GM23338 (cell line): ENCODE results near the gene UMODL1. TPM values are rescaled to one million over a fixed set of nuclear protein-coding genes. Genes with fewer than 3 reads are reported as not detected.

ENCODE experiments used
- ATAC-seq: fragments of 200-7000 bp; cut with Tn5 transposase; 3 replicates; pipeline ENCODE4 v1.9.1; 2020
- DNase-seq: peaks from one replicate; pipeline ENCODE4 v3.0.0-alpha.2; 2015; ENCODE audit warnings: low spot score
- H2AFZ ChIP-seq: fragments of 200-600 bp; sonication (generic); 2 replicates; pipeline ENCODE4 v1.8.0; 2016; ENCODE audit warnings: antibody characterized with exemption, mild to moderate bottlenecking, moderate library complexity
- H3F3A ChIP-seq: fragments of 200-600 bp; sonication (generic); replicated peaks from 2 replicates; pipeline ENCODE4 v1.8.0; 2017; ENCODE audit warnings: antibody characterized with exemption, mixed run types, low read depth
- H3K27ac ChIP-seq: fragments of 200-600 bp; sonication (generic); 2 replicates; pipeline ENCODE4 v1.6.1; 2016; ENCODE audit warnings: low read depth
- H3K27me3 ChIP-seq: fragments of 200-600 bp; sonication (generic); 2 replicates; pipeline ENCODE4 v1.8.0; 2016; ENCODE audit warnings: mild to moderate bottlenecking, mixed run types, moderate library complexity; ENCODE audit not compliant: insufficient read depth
- H3K36me3 ChIP-seq: fragments of 200-600 bp; sonication (generic); 2 replicates; pipeline ENCODE4 v1.8.0; 2016; ENCODE audit warnings: mild to moderate bottlenecking; ENCODE audit not compliant: insufficient read depth
- H3K4me1 ChIP-seq: fragments of 200-600 bp; sonication (generic); 2 replicates; pipeline ENCODE4 v1.8.0; 2016; ENCODE audit warnings: mild to moderate bottlenecking, moderate library complexity; ENCODE audit not compliant: insufficient read depth
- H3K4me2 ChIP-seq: fragments of 200-600 bp; sonication (generic); 2 replicates; pipeline ENCODE4 v1.7.1; 2017; ENCODE audit warnings: mixed run types
- H3K4me3 ChIP-seq: fragments of 200-600 bp; sonication (generic); 2 replicates; pipeline ENCODE4 v1.6.1; 2016; ENCODE audit warnings: mixed run types
- H3K79me2 ChIP-seq: fragments of 200-600 bp; sonication (generic); replicated peaks from 2 replicates; pipeline ENCODE4 v1.8.0; 2017; ENCODE audit warnings: mild to moderate bottlenecking; ENCODE audit not compliant: insufficient read depth
- H3K9me2 ChIP-seq: fragments of 200-600 bp; sonication (generic); 2 replicates; pipeline ENCODE4 v1.8.0; 2017; ENCODE audit not compliant: insufficient read depth
- H4K20me1 ChIP-seq: fragments of 200-600 bp; sonication (generic); replicated peaks from 2 replicates; pipeline ENCODE4 v1.8.0; 2017; ENCODE audit warnings: mild to moderate bottlenecking; ENCODE audit not compliant: insufficient read depth
- H3K27ac Mint-ChIP-seq: 2 replicates; pipeline ENCODE4 v1.8.0; 2020; ENCODE audit warnings: inconsistent platforms, mild to moderate bottlenecking, moderate library complexity, mixed read lengths
- H3K27me3 Mint-ChIP-seq: 3 replicates; pipeline ENCODE4 v1.8.0; 2022; ENCODE audit warnings: low read depth, mild to moderate bottlenecking, moderate library complexity, mixed read lengths, inconsistent platforms; ENCODE audit not compliant: insufficient read depth, poor library complexity
- H3K36me3 Mint-ChIP-seq: 3 replicates; pipeline ENCODE4 v1.8.0; 2021; ENCODE audit warnings: low read depth, mild to moderate bottlenecking, inconsistent platforms, moderate library complexity, mixed read lengths
- H3K4me1 Mint-ChIP-seq: 3 replicates; pipeline ENCODE4 v1.8.0; 2020; ENCODE audit warnings: mild to moderate bottlenecking, inconsistent platforms, mixed read lengths
- H3K4me3 Mint-ChIP-seq: 3 replicates; pipeline ENCODE4 v1.8.0; 2021; ENCODE audit warnings: moderate library complexity, mild to moderate bottlenecking, inconsistent platforms, mixed read lengths
- H3K9me3 Mint-ChIP-seq: 3 replicates; pipeline ENCODE4 v1.8.0; 2020; ENCODE audit warnings: moderate library complexity, mild to moderate bottlenecking, inconsistent platforms, mixed read lengths
- STAT1 ChIP-seq: IDR thresholded peaks from one replicate; pipeline ENCODE4 v1.6.1; 2016; ENCODE audit warnings: antibody characterized with exemption; ENCODE audit not compliant: unreplicated experiment
- ZNF114 ChIP-seq: fragments of 250-450 bp; sonication (Bioruptor Pico); IDR thresholded peaks from 2 replicates; pipeline ENCODE4 v1.5.0; 2020; ENCODE audit warnings: mild to moderate bottlenecking, moderate library complexity
- ZNF331 ChIP-seq: fragments of 250-450 bp; sonication (Bioruptor Pico); IDR thresholded peaks from 2 replicates; pipeline ENCODE4 v1.5.0; 2020; ENCODE audit warnings: low read depth, mild to moderate bottlenecking, moderate library complexity
- polyA plus RNA-seq: library from polyadenylated mRNA; unstranded; fragments of >200 nt; fragmentation: Nextera tagmentation; extraction: Ambion mirVana; gene quantifications from 2 replicates; pipeline ENCODE4 v1.2.1, GENCODE V29; 2016
- total RNA-seq: library from RNA; depleted of rRNA; stranded (reverse); fragments of >200 nt; shearing (Covaris generic); gene quantifications from 2 replicates; pipeline ENCODE4 v1.2.3, GENCODE V29; 2014
- TF ChIP-seq, protein P1 (sequence below), 2 experiments: fragments of 200-600 bp in 1 of 2; sonication (generic) in 1 of 2; conservative IDR thresholded peaks; 2 replicates each; pipeline versions ENCODE4 v1.5.1 to v1.6.1; 2016 to 2017; ENCODE audit warnings: antibody characterized with exemption in 2 of 2, low read depth in 2 of 2, mild to moderate bottlenecking in 2 of 2, moderate library complexity in 1 of 2
- TF ChIP-seq, protein P2 (sequence below): IDR thresholded peaks from 2 replicates; pipeline ENCODE4 v1.6.1; 2016; ENCODE audit warnings: antibody characterized with exemption
- TF ChIP-seq, protein P3 (sequence below): IDR thresholded peaks from one replicate; pipeline ENCODE4 v1.6.1; 2018; ENCODE audit warnings: antibody characterized with exemption; ENCODE audit not compliant: unreplicated experiment

The UMODL1 gene
- total and polyA plus RNA-seq, 2 experiments from 2014 or later: not detected

DNA sequence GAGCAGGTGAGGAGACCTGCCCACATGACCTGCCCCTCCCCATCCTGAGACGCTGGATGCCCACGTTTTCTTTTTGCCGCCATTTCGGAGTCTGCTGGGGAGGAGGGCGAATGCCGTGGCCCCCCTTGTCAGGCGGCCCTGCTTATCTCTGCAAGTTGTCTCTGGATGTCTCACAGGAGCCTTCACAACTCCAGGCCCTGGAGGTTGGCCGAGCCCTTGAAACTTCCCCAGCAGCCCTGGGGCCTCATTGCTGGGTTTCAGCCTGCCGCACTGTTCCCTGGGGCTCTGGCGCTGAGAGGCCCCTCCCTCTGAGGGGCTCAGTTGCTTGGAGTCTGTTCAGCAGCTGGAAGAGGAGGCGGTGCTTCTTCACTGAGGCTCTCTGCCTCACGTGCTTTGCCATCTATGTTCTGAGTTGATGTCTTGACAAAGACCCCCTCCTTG, 31.2 kb upstream of the UMODL1 start (continued):
- TF ChIP-seq ZNF331 (CRISPR knock-in tag) (no peak), ZNF114 (CRISPR knock-in tag) (no peak)
- TF ChIP-seq, protein P1, sequence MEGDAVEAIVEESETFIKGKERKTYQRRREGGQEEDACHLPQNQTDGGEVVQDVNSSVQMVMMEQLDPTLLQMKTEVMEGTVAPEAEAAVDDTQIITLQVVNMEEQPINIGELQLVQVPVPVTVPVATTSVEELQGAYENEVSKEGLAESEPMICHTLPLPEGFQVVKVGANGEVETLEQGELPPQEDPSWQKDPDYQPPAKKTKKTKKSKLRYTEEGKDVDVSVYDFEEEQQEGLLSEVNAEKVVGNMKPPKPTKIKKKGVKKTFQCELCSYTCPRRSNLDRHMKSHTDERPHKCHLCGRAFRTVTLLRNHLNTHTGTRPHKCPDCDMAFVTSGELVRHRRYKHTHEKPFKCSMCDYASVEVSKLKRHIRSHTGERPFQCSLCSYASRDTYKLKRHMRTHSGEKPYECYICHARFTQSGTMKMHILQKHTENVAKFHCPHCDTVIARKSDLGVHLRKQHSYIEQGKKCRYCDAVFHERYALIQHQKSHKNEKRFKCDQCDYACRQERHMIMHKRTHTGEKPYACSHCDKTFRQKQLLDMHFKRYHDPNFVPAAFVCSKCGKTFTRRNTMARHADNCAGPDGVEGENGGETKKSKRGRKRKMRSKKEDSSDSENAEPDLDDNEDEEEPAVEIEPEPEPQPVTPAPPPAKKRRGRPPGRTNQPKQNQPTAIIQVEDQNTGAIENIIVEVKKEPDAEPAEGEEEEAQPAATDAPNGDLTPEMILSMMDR (conservative IDR thresholded peaks at IDR 0.05; ENCODE audit: low read depth in 2 of 2): no peak

DNA sequence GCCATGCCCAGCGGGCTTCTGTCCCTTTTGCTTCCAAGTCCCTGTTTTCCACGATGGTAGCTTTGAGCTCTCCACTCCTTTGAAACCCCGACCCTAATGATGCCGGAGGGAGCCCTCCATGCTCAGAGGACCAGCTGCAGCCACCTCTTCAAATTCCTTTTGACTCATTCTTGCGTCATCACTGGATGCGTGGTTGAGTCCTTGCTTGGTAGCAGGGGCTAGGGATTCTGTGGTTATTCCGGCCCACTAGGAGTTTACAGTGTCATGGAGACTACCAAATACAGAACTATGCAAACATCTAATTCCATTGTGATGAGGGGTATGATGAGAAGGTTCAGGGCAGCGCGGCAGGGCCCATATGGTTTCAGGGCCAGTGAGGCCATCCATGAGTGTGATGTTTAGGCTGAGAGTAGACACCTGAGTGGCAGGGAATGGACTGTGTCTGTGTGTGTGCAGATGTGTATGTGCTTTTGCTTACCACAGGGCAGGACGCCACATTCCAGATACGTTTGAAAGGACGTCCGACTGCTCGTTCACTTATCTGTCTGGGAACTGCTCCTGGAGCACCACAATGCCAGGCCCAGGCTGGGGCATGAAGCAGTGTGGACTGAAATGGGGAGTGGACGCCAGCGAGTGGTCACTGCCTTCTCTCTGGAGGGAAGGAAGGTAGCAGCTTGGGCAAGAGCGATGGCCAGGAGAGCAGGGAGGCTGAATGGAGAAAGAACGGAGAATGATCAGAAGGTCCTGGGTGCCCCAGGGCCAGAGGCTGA, 30.5 kb upstream of the UMODL1 start:
- H3K4me3 ChIP-seq: no peak overlapping the region
- TF ChIP-seq STAT1: no peak
- TF ChIP-seq, protein P2, sequence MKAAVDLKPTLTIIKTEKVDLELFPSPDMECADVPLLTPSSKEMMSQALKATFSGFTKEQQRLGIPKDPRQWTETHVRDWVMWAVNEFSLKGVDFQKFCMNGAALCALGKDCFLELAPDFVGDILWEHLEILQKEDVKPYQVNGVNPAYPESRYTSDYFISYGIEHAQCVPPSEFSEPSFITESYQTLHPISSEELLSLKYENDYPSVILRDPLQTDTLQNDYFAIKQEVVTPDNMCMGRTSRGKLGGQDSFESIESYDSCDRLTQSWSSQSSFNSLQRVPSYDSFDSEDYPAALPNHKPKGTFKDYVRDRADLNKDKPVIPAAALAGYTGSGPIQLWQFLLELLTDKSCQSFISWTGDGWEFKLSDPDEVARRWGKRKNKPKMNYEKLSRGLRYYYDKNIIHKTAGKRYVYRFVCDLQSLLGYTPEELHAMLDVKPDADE: no peak
- TF ChIP-seq ZNF331 (CRISPR knock-in tag): no peak
- TF ChIP-seq, protein P3, sequence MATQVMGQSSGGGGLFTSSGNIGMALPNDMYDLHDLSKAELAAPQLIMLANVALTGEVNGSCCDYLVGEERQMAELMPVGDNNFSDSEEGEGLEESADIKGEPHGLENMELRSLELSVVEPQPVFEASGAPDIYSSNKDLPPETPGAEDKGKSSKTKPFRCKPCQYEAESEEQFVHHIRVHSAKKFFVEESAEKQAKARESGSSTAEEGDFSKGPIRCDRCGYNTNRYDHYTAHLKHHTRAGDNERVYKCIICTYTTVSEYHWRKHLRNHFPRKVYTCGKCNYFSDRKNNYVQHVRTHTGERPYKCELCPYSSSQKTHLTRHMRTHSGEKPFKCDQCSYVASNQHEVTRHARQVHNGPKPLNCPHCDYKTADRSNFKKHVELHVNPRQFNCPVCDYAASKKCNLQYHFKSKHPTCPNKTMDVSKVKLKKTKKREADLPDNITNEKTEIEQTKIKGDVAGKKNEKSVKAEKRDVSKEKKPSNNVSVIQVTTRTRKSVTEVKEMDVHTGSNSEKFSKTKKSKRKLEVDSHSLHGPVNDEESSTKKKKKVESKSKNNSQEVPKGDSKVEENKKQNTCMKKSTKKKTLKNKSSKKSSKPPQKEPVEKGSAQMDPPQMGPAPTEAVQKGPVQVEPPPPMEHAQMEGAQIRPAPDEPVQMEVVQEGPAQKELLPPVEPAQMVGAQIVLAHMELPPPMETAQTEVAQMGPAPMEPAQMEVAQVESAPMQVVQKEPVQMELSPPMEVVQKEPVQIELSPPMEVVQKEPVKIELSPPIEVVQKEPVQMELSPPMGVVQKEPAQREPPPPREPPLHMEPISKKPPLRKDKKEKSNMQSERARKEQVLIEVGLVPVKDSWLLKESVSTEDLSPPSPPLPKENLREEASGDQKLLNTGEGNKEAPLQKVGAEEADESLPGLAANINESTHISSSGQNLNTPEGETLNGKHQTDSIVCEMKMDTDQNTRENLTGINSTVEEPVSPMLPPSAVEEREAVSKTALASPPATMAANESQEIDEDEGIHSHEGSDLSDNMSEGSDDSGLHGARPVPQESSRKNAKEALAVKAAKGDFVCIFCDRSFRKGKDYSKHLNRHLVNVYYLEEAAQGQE: no peak
- no peak for TF ChIP-seq ZNF114 (CRISPR knock-in tag)
- H3K36me3 Mint-ChIP-seq: no peaks in the 10 kb centered on the region
- H3K4me1 ChIP-seq: no peaks in the 10 kb centered on the region
- no peaks in the 10 kb centered on the region for H3K79me2 ChIP-seq
- no peak overlapping the region for H3K27ac ChIP-seq
- no peaks in the 10 kb centered on the region for H4K20me1 ChIP-seq
- H3K9me2 ChIP-seq: no peaks in the 10 kb centered on the region
- H3K27ac Mint-ChIP-seq: no peak overlapping the region
- ATAC-seq (no peak), DNase-seq (no peak)
- no peak overlapping the region for H2AFZ ChIP-seq
- H3K36me3 ChIP-seq: no peaks in the 10 kb centered on the region
- peaks cover 3% of the 10 kb centered on the region for H3K9me3 Mint-ChIP-seq
- H3F3A ChIP-seq: no peaks in the 10 kb centered on the region
- no peaks in the 10 kb centered on the region for H3K27me3 ChIP-seq
- no peak overlapping the region for H3K4me2 ChIP-seq
- peaks cover 17% of the 10 kb centered on the region for H3K27me3 Mint-ChIP-seq
- no peak overlapping the region for H3K4me3 Mint-ChIP-seq
- 0 out of 3 replicates have a peak, but pooled peaks cover 2% of the 10 kb centered on the region for H3K4me1 Mint-ChIP-seq
